Measurements from ENCODE around the gene SSC5D.

DNA sequence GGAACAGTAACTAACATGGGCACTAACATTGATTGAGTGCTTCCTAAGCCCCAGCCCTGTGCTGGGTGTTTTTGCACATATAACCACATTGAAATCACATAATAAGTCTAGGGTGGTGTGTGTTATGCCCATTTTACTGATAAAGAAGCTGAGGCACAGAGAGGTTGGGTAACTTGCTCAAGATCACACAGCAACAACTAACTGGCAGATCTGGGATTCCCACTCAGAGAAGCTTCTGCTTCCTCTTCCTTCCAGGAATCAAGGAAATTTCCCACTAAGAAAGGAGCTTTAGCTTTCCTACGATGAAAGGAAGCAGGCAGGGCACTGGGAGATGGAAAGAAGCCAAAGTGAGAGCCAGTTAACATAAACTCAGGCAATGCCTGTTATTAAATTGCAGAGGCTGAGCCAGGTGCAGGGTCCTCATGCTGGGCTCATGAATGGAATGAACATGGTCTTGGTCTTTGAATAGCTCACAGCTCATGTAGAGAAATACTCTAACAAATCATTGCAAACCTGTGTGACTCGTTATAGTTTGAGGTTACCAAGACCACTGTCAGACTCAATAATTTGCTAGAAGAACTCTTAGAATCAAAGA is 10.1 kb downstream of the SSC5D start:
- TF ChIP-seq TEAD4 (IDR thresholded peaks at IDR 0.05) (no peak), RAD21 (IDR thresholded peaks at IDR 0.05; ENCODE audit: low read depth) (no peak), TAF1 (IDR thresholded peaks at IDR 0.05; ENCODE audit: low read depth) (no peak), CREB1 (IDR thresholded peaks at IDR 0.05; ENCODE audit: low read depth) (no peak), NFIC (IDR thresholded peaks at IDR 0.05) (no peak)
- TF ChIP-seq, protein P1, sequence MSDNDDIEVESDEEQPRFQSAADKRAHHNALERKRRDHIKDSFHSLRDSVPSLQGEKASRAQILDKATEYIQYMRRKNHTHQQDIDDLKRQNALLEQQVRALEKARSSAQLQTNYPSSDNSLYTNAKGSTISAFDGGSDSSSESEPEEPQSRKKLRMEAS (IDR thresholded peaks at IDR 0.05), result no peak
- TF ChIP-seq, protein P2, sequence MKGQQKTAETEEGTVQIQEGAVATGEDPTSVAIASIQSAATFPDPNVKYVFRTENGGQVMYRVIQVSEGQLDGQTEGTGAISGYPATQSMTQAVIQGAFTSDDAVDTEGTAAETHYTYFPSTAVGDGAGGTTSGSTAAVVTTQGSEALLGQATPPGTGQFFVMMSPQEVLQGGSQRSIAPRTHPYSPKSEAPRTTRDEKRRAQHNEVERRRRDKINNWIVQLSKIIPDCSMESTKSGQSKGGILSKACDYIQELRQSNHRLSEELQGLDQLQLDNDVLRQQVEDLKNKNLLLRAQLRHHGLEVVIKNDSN (IDR thresholded peaks at IDR 0.05), result no peak

Measured in Ishikawa (cell line).